Raji (cell line): ENCODE measurements around the gene MGST3.

ENCODE experiments used
- POLR2A ChIP-seq: IDR thresholded peaks from 2 replicates; pipeline ENCODE4 v1.6.1; 2011; ENCODE audit warnings: low read depth, low read length, control low read depth; ENCODE audit not compliant: insufficient read depth

Gene MGST3

DNA sequence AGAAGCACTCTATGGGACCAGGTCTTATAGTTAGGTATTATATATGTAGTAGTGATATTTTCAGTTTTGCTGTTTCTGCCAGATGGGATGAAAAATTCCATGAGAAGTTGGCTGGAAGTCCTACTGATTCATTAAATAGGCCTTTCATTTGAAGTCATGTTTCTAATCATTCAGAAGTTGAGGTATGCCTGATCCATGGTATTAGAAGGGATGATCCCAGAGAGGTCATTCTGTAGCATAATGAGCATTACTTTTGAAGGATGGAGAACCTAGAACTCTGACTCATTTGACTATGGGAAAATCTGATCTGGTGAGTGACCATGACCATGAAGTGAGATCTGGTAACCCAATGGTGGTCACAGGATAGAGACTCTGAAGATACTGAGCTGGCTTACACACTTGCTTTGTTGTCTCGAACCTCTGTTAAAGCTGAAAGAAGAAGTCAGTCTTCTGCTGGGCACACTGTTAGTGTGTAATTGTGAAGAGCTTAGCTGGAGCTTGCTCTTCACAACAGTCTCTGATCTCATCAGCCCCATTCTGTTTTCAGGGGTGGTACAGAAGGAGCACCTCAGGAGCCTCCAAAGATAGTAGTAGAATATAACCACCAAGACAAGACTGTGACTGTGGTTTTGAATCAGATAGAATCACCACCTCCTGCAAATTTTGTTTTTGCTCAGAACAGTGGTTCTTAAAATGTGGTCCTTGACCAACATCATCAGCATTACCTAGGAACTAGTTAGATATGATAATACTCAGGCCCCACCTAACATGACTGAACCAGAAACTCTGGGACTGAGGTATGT, 9.0 kb downstream of the MGST3 start:
- no peak for TF ChIP-seq POLR2A

DNA sequence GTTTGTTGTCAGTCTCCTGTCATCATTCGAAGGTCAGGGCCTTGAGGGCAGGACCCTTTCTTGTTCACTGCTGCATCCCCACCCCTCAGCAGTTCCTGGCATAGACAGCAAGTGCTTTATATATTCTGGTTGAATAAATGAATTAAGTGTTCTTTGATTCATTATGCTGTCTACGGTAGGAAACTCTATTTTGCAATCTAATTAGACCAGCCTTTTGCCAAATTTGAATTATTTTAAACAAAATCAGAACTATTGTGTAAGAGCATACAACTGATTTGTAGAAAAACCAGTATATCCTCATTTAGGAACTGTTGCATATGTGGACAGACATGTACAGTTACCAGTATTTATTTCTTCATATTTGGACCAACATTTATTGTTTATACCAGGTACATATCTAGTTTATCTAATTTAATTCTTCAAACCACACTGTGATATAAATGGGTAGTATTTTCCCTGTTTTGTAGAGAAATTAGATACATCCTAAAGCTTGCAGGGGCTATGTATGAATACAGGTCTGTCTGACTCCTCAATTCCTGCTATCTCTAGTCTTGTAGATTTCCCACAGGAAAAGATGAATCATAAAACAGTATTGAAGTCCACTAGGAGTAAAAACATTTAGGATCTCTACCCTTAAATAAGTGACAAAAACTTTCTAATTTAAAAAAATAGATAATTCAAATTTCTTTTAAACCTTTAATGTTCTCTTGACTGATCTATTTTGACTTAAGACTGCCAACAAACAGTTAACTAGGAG, 10.4 kb downstream of the MGST3 start:
- no peak for TF ChIP-seq POLR2A

DNA sequence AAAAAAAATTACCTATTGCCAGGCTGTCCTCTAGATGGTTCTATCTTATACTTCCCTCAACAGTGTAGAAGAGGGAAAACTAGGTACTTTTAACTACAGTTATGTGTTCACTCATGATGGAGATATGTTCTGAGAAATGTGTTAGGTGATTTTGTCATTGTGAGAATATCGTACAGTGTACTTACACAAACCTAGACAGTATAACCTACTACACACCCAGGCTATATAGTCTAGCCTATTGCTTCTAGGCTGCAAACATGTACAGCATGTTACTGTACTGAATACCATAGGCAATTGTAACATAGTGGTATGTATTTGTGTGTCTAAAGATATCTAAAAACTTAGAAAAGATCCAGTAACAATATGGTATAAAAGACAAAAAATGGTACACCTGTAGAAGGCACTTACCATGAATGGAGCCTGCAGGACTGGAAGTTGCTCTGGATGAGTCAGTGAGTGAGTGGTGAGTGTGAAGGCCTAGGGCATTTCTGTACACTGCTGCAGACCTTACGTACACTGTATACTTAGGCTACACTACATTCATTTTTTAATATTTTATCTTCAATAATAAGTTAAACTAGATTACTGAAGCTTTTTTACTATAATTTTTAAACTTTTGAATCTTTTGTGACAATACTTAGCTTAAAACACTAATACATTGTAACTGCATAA, 13.2 kb downstream of the MGST3 start:
- no peak for TF ChIP-seq POLR2A

DNA sequence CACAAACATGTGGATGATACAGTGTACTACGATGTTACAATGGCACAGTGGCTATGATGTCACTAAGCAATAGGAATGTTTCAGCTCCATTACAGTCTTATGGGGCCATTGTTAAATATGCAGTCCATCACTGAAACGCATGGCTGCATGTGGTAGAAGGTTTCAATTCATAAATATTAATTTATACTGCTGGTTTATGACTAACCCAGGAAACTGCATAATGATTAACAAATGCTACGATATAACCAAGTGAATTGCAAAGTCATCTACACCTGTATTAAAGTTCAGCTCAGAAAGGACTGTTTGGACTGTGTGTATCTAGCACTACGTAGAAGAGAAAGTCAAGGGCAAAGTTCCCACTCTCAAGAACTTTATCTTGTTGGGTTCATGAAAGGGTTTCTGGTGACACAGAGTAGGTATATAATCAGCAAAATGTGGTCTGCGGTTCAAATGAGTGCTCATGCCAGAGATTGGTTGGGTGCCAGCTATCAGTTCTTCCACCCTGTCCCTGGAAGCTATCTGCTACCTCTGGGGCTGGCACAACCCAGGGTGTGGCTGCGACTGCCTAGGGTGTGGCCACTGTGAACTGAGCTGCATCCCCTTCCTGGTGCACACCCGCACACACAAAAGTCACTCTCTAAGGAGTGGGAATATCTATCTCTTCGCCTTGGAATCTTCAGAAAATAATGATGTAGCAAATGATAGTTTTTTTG, 14.8 kb downstream of the MGST3 start:
- no peak for TF ChIP-seq POLR2A

DNA sequence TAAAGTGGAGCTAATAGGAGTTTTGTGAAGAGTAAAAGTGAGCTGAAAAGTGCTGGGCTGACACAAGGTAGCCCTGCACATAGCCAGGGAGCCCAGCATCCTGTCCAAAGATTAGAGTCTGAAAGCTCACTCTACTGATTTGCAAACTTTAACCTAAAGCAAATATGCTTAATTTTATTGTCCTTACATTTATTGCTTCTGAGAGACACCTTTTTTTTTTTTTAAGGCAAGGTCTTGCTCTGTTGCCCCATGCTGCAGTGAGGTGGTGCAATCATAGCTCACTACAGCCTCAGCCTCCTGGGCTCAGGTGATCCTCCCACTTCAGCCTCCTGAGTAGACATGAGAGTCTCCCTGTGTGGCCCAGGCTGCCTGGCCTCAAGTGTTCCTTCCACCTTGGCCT, 16.5 kb downstream of the MGST3 start:
- no peak for TF ChIP-seq POLR2A

DNA sequence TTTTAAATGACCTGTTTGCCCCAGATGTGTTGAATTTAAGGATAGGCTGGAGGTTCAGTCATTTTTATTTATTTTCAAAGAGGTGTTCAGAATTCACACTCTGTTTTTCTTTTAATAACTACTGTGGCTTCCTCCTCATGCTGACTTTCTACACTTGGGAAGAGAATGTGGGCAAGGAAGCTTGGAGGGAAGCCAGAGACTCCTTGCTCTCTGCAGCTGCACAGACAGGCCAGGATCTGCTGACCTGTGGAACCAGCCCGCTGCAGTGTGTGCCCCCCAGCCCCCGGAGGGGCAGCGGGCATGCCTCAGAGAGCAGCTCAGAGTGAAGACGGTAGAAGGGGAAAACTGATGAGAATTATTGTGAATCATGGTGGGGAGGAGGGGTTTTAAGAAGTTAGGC, 16.9 kb downstream of the MGST3 start:
- TF ChIP-seq POLR2A: no peak

DNA sequence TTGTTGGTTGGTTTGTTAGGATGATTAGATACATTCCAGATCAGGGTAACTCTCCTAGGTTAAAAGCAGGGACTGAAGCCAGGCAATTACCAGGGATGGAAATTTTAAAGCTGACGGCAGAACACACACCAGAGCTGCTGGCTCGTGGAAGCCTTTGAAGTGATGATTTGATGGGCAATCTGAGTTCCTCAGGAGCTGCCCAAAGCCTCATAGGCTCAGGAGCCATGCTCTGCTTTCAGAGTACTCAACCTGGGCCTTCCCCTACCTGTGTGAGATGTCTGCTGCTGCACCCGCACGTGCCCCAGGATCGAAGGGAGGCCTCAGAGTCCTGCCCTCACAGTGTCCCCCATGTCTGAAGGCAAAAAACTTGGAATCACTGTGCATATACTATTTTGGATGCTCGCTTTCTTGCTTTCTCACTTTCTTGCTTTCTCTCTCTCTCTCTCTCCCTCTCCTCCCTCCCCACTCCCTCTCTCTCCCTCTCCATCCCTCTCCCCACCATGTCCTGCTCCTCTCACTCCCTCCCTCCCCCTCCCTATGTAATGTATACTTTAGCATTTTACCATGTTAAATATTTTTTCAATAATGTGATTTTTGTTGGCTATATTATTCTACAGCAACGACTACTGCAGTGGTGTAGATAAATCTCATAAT, 18.0 kb downstream of the MGST3 start:
- TF ChIP-seq POLR2A: no peak

DNA sequence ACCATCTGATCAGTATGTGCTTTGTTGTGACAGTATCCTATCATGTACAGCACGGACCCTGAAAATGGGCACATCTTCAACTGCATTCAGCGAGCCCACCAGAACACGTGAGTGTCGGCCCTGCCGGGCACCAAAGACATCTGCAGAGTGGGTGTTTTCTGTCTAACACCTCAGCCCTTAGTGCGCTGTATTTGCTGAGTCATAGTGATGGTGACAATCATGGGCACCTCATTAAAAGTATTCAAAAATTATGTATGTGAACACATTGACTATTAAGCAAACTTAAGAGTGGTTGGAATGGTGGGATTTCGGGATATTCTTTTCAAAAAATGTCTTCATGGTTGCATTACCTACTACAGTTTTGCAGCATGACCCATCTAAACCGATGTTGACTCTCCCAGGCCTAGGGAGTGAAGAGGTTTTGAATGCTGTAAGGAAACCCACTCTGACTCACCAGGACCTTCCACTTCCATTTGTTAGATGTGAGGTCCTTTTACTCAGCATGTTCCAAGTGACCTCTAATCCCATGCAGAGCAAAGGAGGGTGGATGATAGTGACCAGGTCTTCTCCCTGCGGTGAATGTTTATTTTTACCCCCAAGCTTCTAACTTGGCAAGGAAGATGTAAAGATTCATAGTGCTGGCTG, 20.1 kb downstream of the MGST3 start:
- no peak for TF ChIP-seq POLR2A

DNA sequence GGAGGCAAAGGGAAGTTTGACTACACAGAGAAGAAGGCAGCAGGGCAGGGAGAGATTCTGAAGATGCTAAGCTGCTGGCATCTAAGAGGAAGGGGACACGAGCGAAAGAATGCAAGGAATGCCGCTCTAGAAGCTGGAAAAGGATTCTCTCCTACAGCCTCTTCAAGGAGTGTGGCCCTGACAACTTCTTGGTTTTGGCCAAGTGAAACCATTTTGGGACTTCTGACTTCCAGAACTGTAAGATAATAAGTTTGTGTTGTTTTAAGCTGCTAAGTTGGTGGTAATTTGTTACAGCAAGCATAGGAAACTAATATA, 28.5 kb downstream of the MGST3 start:
- TF ChIP-seq POLR2A: no peak

DNA sequence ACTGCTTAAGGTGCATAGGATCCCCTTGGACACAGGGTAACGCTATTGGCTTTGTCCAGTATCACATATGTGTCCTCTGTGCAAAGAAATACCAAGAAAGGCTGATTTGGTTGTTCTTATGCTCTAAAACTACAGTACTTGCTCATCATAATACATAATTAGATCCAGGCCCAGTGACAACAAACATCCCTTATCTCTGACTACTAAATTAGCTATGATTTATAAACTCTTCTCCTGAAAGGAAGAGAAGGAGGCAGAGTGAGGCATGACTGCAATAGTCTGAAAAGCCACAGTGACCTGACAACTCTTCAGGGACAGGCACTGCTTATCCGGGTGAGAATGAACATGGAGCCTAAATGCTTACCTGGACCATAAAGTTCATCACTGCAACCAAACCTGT, 30.7 kb downstream of the MGST3 start:
- no peak for TF ChIP-seq POLR2A

DNA sequence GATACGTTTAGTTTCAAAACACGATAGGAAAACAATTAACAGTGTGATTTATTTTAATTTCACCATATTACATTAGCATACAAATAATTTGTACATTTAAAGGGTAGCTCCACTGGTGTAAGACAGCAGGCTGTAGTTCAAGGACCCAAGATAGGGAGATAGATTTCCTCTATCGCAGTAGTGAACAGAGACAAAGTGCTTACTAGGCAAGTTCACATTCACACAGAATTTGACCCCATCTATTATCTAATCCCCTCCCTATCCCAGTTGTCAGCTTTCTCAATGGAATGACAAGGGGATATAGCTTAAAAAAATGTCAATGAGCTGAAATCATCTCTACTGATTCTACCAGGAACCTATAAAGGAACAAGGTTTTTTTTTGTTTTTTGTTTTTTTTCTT, 31.2 kb downstream of the MGST3 start:
- no peak for TF ChIP-seq POLR2A

DNA sequence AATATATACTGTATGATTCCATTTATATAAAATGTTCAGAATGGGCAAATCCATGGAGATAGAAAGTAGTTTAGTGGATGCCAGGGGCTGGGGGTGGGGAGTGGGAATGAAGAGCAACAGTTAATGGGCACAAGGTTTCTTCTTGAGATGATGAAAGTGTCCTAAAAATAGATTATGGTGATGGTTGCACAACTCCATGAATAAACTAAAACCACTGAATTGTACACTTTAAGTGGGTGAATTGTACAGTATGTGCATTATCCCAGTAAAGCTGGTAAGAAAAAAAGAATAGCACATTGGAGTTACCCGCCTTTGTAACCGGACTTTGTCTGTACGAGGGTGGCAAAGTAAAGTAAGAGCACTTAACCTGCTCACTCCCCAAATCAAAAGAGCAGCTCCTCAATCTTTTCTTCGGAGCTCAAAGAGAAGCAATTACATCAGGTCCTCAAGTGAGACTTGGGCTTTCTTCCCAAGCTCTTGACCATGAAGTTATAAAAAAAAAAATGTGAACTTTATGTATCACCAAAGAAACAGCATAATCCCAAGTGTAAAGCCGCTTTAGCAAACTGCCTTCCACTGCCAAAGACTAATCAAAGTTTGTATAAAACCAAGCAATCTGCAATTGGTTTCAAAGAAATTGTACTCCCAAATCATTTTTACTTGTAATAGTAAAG, 35.3 kb downstream of the MGST3 start:
- no peak for TF ChIP-seq POLR2A

DNA sequence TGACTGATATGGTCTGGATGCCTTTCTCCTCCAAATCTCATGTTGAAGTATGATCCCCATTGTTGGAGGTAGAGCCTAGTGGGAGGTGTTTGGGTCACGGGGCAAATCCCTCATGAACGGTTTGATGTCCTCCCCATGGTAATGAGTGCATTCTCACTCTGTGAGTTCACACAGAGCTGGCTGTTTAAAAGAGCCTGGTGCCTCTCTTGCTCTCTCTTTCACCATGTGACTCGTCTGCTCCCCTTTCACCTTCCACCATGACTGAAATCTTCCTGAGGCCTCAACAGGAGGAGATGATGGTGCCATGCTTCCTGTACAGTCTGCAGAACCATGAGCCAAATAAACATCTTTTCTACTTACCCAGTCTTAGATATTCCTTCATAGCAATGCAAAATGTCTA, 37.1 kb downstream of the MGST3 start:
- TF ChIP-seq POLR2A: no peak

DNA sequence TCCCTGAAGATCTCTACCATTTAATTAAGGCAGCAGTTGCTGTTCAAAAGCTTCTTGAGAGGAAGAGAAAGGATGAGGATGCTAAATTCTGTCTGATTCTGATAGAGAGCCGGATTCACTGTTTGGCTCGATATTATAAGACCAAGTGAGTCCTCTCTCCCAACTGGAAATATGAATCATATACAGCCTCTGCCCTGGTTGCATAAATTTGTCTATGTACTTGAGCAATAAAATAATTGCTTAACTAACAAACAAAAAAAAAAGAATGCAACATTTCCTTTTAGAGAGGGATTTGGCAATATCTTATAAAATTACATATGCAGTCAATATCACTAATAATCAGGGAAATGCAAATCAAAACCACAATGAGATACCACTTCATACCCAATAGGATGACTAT, 40.5 kb downstream of the MGST3 start:
- TF ChIP-seq POLR2A: no peak
